ENCODE measurements around the gene ZNF277.
"Not testable (repeated sequence)": the region's sequence is repeated elsewhere in the genome, so short reads cannot be mapped to it uniquely, and the experiment has no call there.

ZNF277 gene

GRCh38 chr7:112298543-112299100 is 92.1 kb downstream of the ZNF277 start:
- DNase-seq = no peak

- DNase-seq = no peak
These were observed 93.6 kb downstream of the ZNF277 start for GRCh38 chr7:112300072-112300471.

- DNase-seq = no peak
These were observed 94.4 kb downstream of the ZNF277 start for GRCh38 chr7:112300831-112301407.

- no peak for DNase-seq
These were observed 96.1 kb downstream of the ZNF277 start for GRCh38 chr7:112302566-112302965.

GRCh38 chr7:112306903-112307302 is 100.4 kb downstream of the ZNF277 start:
- no peak for DNase-seq

- DNase-seq = no peak
These were observed 101.0 kb downstream of the ZNF277 start for GRCh38 chr7:112307506-112307905.

- no peak for DNase-seq
These were observed 102.5 kb downstream of the ZNF277 start for GRCh38 chr7:112308974-112309373.

- not testable (repeated sequence) for DNase-seq
These were observed 110.3 kb downstream of the ZNF277 start for GRCh38 chr7:112316803-112317202.

GRCh38 chr7:112322070-112322469 is 115.6 kb downstream of the ZNF277 start:
- DNase-seq = no peak

GRCh38 chr7:112327566-112327965 is 121.1 kb downstream of the ZNF277 start:
- no peak for DNase-seq

GRCh38 chr7:112331492-112331891 is 125.0 kb downstream of the ZNF277 start:
- DNase-seq = no peak

- DNase-seq = no peak
These were observed 127.9 kb downstream of the ZNF277 start for GRCh38 chr7:112334366-112334765.

GRCh38 chr7:112336261-112336660 is 129.8 kb downstream of the ZNF277 start:
- no peak for DNase-seq

GRCh38 chr7:112336936-112337576 is 130.6 kb downstream of the ZNF277 start:
- DNase-seq = no peak

- no peak for DNase-seq
These were observed 131.4 kb downstream of the ZNF277 start for GRCh38 chr7:112337892-112338291.

- DNase-seq = no peak
These were observed 132.3 kb downstream of the ZNF277 start for GRCh38 chr7:112338786-112339185.

GRCh38 chr7:112341464-112341863 is 135.0 kb downstream of the ZNF277 start:
- DNase-seq = no peak

- no peak for DNase-seq
These were observed 140.0 kb downstream of the ZNF277 start for GRCh38 chr7:112346381-112347060.

- DNase-seq = no peak
These were observed 140.6 kb downstream of the ZNF277 start for GRCh38 chr7:112347088-112347487.

- DNase-seq = no peak
These were observed 144.1 kb downstream of the ZNF277 start for GRCh38 chr7:112350585-112350984.

GRCh38 chr7:112356596-112356995 is 150.1 kb downstream of the ZNF277 start:
- DNase-seq = no peak

GRCh38 chr7:112357136-112357535 is 150.6 kb downstream of the ZNF277 start:
- DNase-seq = no peak

- no peak for DNase-seq
These were observed 152.0 kb downstream of the ZNF277 start for GRCh38 chr7:112358513-112358912.

GRCh38 chr7:112359086-112359485 is 152.6 kb downstream of the ZNF277 start:
- no peak for DNase-seq

All from stimulated activated CD4-positive, alpha-beta T cell treated with anti-CD3 and anti-CD28 coated beads, Interleukin-2, amount 100 ng/mL, for 48 hours (primary cell).